GM12874 (cell line): ENCODE data around the gene MDP1.
A peak's percentile ranks its signal among the peaks of the same experiment; 100 is the strongest.

Experiments used
- CTCF ChIP-seq: IDR thresholded peaks from 2 replicates; pipeline ENCODE4 v1.5.1; 2011; ENCODE audit warnings: low read depth, mild to moderate bottlenecking, control low read depth, low read length, moderate library complexity; ENCODE audit not compliant: insufficient read depth

MDP1 gene

DNA sequence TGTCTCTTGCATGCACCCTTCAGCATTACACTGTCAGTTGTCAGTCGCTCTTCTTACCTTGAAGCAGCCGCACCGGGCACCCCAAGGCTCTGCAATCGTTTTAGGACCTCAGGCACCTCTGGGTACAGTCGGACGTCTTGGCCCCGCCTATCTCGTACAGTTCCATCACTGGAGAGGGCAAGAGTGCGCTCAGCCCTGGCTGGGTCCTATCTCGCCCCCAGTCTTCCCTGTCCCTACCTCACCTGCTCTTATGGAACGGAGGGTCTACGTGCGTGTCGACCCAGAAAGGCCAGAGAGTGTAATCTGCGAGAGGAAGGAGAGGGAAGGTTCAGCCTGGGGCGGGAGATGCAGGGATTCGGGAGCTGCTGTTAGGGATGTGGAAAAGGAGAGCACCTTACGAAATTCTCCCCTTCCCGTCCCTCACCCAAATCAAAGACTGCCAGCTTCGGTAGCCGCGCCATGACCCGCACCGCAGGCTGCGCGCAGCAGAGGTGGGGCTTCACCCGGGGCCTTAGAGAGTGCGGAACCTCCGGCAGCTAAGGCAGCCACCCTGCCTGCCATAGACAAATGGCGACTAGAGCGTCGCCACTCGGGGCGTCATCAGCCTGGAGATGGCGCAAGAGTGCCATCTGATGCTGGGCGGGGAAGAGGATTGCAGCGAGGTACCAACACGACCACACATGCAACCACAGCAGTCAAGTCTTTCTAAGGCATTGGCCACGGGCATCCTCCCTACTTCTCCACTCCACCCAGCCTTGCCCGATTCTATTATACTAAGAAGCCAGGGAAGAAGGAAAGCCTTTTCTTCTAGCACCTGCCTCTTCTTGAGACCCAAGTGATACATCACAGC lies at the start of gene MDP1:
Gene MDP1 (minus strand): TSS at position 572 of the 850 bp plus-strand sequence. CDS start 111 bp downstream, at position 461.
- peak; percentile 86 for TF ChIP-seq CTCF

DNA sequence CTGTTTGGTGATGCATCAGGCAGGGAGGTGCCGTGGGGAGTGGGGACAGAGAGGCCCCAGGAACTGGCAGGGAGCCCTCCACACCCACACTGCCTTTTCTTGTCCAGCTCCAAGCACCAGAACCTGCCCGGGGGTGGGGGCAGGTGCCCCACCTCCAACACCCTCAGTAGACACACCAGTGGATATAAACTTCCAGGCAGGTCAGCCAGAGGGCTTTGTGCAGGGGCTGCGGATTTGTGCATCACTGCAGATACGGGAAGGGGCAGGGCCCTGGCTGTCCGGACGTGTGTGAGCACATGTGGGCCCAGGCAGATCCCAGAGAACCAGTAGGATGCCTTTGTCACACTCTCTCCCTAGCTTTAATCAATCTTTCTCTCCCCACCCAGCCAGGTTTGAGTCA lies 48.4 kb upstream of the MDP1 start:
- TF ChIP-seq CTCF = no peak

GRCh38 chr14:24263848-24264247 lies 48.0 kb upstream of the MDP1 start:
- no peak for TF ChIP-seq CTCF

DNA sequence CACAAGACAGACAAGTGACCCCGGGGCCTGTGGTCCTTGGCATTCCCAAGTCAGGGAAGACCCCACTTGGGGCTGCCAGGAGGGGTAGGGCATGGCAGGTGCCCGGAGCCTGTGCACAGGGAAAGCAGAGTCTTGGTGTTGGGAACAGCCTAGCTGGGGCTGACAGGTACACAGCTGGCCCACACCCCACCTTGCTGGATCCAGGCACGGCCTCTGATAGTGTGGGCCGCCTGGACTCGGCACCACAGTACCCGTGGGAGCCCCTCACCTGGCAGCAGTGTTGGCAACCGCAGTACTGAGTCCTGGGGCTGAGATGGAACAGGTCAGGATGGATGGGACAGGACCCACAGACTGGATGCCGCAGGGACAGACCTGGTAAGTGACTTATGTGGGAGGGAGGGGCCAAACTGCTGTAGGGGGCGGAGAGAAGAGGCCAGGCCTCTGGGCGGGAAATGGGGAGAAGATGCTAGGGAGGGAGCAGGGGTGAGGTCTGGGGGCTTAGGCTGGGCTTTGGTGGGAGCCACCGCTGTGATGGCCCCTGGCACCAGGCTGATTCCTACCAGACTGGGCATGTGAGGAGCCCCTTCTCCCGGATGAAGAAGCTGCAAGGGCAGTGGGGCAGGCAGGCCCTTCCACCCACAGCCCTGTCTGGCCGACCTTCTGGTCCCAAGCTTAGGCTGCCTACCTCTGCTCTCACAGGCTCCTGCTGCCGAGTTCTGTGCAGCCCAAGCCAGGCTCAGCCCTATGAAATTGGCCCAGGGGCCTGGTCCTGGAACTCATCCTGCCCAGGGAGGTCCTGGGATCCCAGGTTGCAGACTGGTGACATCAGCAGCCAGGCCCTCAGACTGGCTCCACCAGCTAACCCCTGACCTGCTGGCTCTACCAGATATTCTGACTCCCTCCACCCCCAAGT lies 47.2 kb upstream of the MDP1 start, which contains the start of gene TGM1:
Gene TGM1 (minus strand): TSS at position 357 of the 913 bp plus-strand sequence. CDS start 825 bp downstream, outside the sequence.
- no peak for TF ChIP-seq CTCF

- TF ChIP-seq CTCF = no peak
Measured at GRCh38 chr14:24261969-24262327, 46.1 kb upstream of the MDP1 start.

DNA sequence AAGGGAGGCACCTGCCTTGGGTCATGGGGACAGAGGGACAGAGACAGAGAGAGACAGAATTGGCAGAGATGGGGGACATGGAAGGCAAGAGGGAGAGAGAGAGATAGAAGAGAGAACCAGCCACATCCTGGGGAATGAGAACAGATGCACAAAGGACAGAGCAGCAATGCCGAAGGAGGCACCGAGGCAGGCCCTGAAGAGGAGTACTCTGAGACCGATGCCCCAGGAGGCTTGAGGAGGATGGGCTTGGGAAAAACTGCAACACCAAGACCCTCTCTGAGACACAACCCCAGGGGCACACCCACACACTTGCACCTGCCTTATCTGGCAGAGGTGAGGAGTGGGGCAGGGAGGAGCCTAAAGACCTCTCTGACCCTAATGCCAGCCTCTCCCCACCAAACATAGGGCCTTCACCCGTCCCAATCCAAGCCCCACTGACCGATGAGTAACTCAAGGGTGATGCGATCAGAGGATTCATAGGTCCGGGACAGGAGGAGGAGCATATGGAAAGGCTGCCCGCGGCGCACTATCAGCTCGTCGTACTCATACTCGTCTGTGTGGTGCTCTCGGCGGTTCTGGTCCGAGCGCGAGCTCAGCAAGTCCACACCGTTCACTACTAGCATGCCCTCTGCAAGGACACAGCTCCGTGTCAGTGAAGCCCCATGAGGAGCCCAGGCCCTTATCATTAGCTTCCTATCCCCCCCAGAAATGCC lies 45.5 kb upstream of the MDP1 start:
- no peak for TF ChIP-seq CTCF

- TF ChIP-seq CTCF = no peak
Measured at GRCh38 chr14:24260780-24261157, 44.9 kb upstream of the MDP1 start.
